IPS-NIHi7 (cell line): Measurements from ENCODE around the gene CCDC146.
"Not testable (repeated sequence)": the region's sequence is repeated elsewhere in the genome, so short reads cannot be mapped to it uniquely, and the experiment has no call there.

Experiments
- DNase-seq: peaks from one replicate; pipeline ENCODE4 v3.0.0; 2012; ENCODE audit warnings: mixed read lengths; ENCODE audit errors: extremely low spot score

Gene CCDC146

DNA sequence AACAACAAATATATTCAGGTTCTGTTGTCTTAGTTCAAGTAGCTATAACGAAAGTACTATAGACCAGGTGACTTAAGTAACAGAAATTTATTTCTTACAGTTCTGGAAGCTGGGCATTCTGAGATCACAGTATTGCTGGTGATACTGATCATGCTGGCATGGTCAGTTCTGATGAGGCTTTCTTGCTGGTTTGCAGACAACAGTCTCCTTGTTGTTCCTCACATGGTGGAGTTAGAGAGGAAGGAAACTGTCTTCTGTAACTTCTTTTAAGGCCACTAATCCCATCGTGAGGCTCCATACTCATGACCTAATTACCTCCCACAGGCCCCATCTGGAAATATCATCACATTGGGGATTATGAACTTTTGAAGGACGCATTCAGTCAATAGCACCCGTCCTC, 17.9 kb downstream of the CCDC146 start:
- DNase-seq, result not testable (repeated sequence)

DNA sequence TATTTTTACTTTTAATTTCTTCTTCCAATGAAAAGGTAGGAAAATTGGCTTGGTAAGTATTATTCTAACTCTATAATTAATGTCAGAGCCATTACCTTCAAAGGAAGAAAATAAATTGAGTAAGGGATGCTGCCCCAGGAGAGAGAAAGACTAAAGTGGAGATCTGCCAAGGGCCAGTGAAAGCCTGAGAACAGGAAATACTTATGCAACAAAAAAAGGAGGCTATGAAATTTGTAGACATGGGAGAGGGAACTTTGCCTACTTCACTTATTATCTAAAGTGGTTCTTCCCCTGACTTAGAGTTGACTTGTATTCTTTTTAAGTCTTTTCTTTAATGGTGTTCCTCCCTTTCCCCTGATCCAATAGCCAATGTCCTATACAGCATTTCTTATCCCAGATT, 29.8 kb downstream of the CCDC146 start:
- not testable (repeated sequence) for DNase-seq

- DNase-seq, result not testable (repeated sequence)
These were observed 32.6 kb downstream of the CCDC146 start for GRCh38 chr7:77154917-77155464.

- DNase-seq, result not testable (repeated sequence)
These were observed 33.4 kb downstream of the CCDC146 start for GRCh38 chr7:77155601-77156377.

DNA sequence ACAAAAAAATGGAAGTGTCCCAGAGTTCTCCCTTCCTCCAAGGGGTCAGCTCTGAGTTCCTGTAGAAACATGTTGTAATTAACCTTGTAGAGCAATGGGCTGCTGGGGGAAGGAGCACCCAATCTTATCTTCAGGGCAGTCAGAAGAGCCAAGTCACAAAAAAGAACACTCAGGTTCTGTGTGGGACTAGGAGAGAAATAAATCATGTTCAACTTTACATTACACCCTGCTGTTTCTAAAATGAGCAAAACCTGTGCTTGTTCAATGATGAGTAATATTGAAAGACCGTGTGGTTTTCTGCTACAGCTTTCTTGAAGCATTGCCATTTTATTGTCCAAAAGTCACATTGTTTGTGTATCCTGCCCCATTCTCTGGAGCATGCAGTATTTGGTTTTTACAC, 34.6 kb downstream of the CCDC146 start:
- DNase-seq, result not testable (repeated sequence)

GRCh38 chr7:77157446-77157845, 35.0 kb downstream of the CCDC146 start:
- no peak for DNase-seq

DNA sequence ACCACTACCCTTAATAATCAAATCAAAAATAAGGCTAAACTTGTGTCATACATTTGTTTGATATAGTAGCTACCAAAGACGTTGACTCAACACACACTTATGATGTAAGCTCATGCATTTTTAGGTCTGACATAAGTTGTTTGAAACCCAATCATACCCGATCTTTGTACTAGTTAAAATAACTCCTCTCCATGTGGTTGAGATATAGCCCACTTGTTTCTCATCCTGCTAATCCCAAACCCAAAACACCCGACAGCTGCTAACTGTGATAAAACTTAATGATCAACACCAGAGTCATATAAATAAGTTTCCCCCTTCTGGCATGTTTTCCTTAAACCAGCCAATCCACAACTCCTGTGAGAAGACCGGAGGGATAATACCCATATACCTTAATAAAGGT, 48.7 kb downstream of the CCDC146 start:
- not testable (repeated sequence) for DNase-seq

DNA sequence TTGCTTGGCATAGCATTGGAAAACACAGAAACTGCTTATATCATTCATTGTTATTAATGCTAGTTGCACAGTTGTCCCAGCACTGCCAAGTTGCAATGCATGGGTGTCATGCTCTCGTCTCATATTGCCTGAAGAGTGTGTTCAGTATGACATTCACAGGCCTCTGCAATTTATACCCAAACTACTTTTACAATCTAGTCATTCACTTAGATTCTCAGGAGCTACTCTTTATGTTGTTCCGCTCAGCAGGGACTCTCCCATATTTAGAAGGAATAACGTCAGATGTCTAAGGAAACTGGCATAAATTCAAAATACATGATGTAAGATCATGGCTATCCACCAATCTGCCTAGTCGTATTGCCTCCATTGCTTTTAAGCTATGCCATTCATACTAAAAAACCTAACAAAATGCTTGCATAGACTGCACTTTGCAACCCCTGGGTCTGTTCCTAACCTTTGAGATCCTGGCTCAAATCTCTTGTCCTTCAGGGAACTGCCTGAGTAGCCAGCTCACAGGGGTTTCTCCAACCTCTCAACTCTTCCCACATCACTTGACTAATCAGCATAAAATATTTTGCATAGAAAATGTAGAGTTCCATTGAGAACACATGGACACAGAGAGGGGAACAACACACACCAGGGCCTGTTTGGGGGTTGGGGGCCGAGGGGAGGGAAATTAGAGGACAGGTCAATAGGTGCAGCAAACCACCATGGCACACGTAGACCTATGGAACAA, 50.2 kb downstream of the CCDC146 start:
- DNase-seq, result not testable (repeated sequence)

DNA sequence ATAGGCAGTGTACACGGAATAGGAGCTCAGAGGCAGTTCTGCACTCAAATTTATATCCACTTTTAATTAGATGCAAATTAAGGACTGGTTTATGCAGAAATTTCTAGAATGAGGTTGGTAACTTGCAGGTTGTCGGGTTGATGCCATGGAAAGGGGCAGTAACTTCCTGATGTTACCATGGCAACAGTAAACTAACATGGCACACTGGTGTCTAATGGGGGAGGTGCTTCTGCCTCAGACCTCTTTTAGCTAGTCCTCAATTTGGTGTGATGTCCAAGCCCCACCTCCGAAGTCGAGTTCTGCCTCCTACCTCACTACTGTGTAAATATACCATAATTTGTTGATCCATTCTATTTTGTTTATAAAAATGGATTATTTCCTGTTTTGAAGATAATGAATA, 52.0 kb downstream of the CCDC146 start:
- not testable (repeated sequence) for DNase-seq

DNA sequence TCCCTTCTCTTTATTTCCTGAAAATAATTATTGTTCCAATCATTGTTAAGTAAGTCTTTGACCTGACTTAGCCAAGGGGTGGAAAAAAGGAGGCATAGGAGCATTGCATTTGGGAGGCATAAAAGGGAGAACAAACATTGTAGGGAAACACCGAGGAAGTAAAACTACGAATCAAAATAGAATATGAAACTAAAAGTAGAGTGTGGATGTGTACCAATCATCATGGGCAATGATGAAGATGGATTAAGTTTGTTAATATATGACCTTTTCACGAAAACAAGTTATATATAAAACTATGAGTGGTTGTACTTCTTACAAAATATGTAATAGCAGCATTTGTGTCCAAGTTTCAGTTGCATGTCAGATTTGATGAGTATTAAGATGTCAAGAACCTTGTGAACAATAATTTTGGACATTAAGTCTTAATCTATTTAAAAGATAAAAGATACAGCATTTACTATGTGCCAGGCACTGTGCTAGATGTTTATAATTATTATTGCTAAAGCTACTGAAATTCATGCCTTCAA, 52.9 kb downstream of the CCDC146 start:
- not testable (repeated sequence) for DNase-seq

DNA sequence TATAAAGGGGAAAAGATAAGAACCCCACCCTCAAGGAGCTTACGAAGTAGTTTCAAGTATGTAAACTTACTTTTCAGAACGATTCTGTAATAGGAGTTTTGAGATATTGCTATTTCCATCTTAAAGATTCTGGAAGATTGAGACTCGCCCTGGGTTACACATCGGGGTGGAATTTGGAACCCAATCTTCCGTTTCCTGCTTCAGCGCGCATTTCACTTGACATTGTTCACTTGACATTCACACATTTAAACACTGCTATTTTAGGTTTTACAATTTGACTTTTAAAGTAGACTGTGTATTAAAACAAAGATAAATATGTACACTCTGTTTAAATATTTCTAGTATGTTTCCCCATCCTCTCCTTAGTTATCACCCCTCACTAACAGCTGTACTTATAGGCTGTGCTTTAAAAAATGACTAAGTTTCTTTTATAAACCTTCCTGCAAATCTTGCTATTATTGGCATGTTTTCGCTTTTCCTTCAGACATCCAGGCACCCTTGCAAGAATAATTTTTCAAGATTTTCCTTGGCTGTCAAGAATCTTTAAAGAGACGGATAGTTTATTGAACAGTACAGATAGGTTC, 55.0 kb downstream of the CCDC146 start:
- not testable (repeated sequence) for DNase-seq

DNA sequence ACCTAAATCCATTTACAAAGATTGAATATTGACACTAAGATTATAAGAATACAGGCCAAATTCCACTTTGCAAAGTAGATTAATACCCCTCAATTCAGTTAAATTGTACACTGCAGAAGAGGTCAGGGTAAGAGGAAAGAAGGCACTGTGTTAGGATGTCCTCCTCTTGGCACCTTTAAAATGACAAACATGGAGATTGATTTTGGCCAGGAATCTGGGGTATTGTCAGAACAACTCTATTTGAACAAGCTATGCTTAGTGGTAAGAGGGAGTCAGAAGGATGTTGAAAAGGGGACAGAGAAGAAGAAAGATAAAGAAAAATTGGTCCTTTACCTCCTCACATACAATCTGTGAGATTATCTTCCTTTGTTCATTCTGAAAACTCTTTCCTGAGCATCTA, 55.6 kb downstream of the CCDC146 start:
- not testable (repeated sequence) for DNase-seq

- no peak for DNase-seq
These were observed 58.7 kb downstream of the CCDC146 start for GRCh38 chr7:77181015-77181595.

DNA sequence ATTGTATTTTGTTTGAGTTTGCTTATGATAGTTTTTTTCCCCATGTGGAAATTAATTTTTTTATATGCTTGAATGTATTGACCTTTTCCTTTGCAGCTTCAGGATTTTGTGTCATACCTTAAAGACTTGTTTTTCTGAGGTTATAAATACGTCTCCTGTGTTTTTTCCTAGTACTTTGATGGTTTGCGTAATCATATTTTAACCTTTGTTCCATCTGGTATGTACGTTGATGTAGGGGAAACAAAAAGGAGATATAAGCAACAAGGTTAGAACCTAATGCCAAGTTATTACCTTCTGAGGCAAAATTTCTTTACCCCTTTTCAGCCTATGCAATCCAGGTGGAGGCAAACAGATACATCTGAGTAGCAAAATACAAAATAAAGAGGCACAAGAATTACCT, 59.3 kb downstream of the CCDC146 start:
- no peak for DNase-seq

GRCh38 chr7:77182261-77182660, 59.8 kb downstream of the CCDC146 start:
- no peak for DNase-seq

GRCh38 chr7:77184463-77184862, 62.0 kb downstream of the CCDC146 start:
- no peak for DNase-seq

- no peak for DNase-seq
These were observed 62.6 kb downstream of the CCDC146 start for GRCh38 chr7:77184990-77185389.

GRCh38 chr7:77185866-77186265, 63.5 kb downstream of the CCDC146 start:
- no peak for DNase-seq

GRCh38 chr7:77188731-77189437, 66.5 kb downstream of the CCDC146 start:
- DNase-seq, result no peak

- DNase-seq, result no peak
These were observed 74.7 kb downstream of the CCDC146 start for GRCh38 chr7:77197141-77197540.
